NAMALWA (cell line): ENCODE data around the gene ANXA4.
A peak's percentile ranks its signal among the peaks of the same experiment; 100 is the strongest.
"Not testable (repeated sequence)": the region's sequence is repeated elsewhere in the genome, so short reads cannot be mapped to it uniquely, and the experiment has no call there.

ENCODE experiments used
- DNase-seq: peaks from one replicate; pipeline ENCODE4 v3.0.0-alpha.2; 2015; ENCODE audit warnings: low spot score

Gene ANXA4

GRCh38 chr2:69721022-69721421 is 20.9 kb upstream of the ANXA4 start:
- DNase-seq = no peak

GRCh38 chr2:69723791-69724190 is 18.1 kb upstream of the ANXA4 start:
- DNase-seq = no peak

GRCh38 chr2:69724540-69725159 is 17.3 kb upstream of the ANXA4 start:
- peak; percentile 88 for DNase-seq

- no peak for DNase-seq
These were observed 16.1 kb upstream of the ANXA4 start for GRCh38 chr2:69725706-69726360.

GRCh38 chr2:69729266-69729665 is 12.7 kb upstream of the ANXA4 start:
- no peak for DNase-seq

- no peak for DNase-seq
These were observed 12.2 kb upstream of the ANXA4 start for GRCh38 chr2:69729781-69730180.

- DNase-seq = peak; percentile 35
These were observed 10.6 kb upstream of the ANXA4 start for GRCh38 chr2:69731147-69731970.

- no peak for DNase-seq
These were observed 8.4 kb upstream of the ANXA4 start for GRCh38 chr2:69733342-69734034.

GRCh38 chr2:69734035-69734611 is 7.8 kb upstream of the ANXA4 start:
- DNase-seq = no peak

GRCh38 chr2:69734854-69735544 is 6.9 kb upstream of the ANXA4 start:
- DNase-seq = no peak

GRCh38 chr2:69735686-69736085 is 6.2 kb upstream of the ANXA4 start:
- no peak for DNase-seq

- DNase-seq = not testable (repeated sequence)
These were observed 3.8 kb upstream of the ANXA4 start for GRCh38 chr2:69738149-69738548.

- DNase-seq = no peak
These were observed 1.4 kb upstream of the ANXA4 start for GRCh38 chr2:69740502-69740951.

- DNase-seq = no peak
These were observed 732 bp upstream of the ANXA4 start for GRCh38 chr2:69741229-69741574.

- DNase-seq = no peak
These were observed 503 bp downstream of the ANXA4 start for GRCh38 chr2:69742322-69742952.

GRCh38 chr2:69743847-69744264 is 1.9 kb downstream of the ANXA4 start:
- DNase-seq = no peak

GRCh38 chr2:69744456-69744855 is 2.5 kb downstream of the ANXA4 start:
- no peak for DNase-seq

GRCh38 chr2:69745035-69745434 is 3.1 kb downstream of the ANXA4 start:
- no peak for DNase-seq

GRCh38 chr2:69750246-69750645 is 8.3 kb downstream of the ANXA4 start:
- DNase-seq = no peak

GRCh38 chr2:69753659-69754363 is 11.9 kb downstream of the ANXA4 start:
- no peak for DNase-seq
